NCI-H187 treated with DMSO at 0.1 percent for 48 hours (cell line): ENCODE results near the gene UGGT1.
"Not testable (repeated sequence)": the region's sequence is repeated elsewhere in the genome, so short reads cannot be mapped to it uniquely, and the experiment has no call there.

Experiments used
- DNase-seq: peaks from one replicate; lab custom pipeline; 2025; lab: John Stamatoyannopoulos, UW

UGGT1 gene

DNA sequence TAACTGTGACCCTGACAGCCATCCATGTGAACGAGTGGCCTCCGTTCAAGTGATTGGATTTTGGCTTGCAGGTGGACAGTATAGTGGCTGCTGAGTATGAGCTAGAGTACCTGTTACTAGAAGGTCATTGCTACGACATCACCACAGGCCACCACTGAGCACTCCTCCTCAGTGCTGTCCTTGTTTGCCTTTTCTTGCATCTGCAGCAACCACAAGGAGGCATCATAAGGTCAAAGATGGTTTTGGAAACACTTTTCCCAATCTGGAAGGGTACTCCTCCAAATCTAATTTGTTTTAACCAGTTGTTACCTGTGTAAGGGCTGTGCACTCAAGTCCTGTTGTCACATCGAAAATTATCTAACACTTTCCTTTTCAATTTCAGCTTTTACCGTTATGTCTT is 81.2 kb downstream of the UGGT1 start:
- DNase-seq: no peak

DNA sequence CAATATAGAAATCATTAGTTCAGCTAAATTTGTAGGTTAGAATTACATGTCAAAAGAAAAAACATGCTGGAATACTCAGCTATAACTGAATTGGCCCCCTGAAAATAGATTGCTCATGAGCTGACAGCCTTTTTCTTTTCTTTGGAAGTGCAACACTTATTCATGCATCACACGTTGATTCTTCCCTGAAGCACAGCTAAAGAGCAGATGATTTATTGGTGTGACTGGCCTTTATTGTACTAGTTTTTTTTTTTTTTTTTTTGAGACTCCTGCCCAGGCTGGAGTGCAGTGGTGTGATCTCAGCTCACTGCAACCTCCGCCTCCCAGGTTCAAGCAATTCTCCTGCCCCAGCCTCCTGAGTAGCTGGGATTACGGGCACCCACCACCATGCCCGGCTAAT is 83.1 kb downstream of the UGGT1 start:
- not testable (repeated sequence) for DNase-seq

DNA sequence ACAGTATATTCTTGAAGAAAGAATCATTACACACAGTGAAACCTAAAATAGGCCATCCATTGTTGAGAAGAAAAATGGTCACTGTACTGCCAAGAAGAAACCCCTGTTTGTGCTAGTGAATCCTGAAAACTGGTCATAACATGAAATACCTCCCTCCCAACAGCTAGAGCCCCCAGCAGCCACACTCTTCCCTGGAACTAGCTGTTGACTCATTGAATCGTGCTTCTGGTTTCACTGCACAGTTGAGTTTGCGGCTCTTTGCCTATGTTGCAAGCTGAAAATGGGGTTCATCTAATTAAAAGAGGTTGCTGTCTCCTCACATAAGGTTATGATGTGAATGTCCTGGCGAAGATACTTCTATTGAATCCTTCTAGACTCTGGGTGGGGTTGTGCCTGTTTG is 86.3 kb downstream of the UGGT1 start:
- DNase-seq: no peak

DNA sequence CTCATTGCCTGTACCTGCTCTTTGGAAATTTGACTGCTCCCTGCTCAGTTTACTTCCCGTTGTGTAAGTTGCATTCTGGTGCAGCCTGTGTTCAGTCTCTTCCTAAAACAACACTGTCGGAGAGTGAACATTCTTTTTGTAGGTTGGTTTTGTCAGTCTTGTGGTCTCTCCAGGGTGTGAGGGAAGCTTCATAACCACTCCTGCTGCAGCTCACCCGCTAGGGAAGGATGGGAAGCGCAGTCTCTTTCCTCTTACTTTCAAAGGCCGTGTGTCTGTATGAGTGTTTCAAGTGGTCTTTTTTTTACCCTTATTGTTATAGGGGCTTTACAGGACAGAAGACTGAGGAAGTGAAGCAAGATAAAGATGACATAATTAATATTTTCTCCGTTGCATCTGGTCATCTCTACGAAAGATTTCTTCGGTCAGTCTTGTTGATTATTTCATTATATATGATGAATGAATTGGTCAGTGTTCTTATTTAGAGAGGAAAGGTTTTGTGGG is 87.2 kb downstream of the UGGT1 start:
- no peak for DNase-seq

DNA sequence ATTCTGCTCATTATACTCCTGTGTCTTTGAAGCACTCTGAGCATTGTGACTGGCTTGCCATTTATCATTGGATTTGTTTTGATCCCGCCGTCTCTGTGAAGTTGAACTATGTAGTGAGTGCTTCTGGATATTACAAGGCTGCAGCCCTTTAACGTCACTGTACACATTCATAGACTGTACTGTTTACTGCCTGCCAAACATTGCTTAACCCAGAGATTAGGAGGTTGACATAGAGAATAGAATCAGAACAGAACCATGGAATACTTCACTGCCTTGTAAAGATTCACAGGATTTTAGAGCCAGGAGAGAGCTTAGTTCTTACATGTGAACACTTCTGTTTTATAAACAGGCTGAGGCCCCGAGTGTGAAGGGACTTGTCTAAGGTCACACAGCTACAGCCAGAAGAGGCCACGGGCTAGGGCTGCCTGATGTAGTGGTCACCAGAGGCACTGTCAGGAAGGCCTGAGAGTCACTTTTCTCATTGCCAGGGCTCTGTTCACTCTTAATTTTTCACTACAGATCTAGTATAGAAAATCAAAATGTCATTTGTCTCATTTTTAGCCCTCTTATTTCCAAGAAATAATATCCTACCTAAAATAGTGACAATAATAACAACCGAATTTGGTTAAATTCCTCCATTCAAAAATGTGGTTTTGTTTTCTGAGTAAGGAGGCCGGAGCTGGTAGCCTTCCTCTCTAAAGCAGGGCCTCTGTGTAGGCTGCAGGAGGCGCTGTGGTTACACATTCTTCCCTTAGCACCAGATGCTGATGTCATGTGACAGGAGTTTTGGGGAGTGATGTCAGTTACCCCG is 87.9 kb downstream of the UGGT1 start:
- no peak for DNase-seq

DNA sequence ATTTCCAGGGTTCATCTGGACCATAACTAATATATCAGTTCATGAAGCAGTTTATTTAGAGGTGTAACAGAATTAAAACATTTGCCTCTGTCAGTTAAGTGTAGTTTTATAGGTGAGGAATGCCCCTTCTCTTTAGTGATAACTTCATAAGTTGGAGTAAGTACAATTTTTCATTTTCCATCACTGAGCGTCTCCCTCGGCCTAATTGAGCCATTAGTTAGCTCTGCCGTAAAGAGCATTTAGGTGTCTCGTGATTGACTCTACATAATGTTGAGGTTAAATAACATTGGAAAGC is 88.4 kb downstream of the UGGT1 start:
- no peak for DNase-seq

DNA sequence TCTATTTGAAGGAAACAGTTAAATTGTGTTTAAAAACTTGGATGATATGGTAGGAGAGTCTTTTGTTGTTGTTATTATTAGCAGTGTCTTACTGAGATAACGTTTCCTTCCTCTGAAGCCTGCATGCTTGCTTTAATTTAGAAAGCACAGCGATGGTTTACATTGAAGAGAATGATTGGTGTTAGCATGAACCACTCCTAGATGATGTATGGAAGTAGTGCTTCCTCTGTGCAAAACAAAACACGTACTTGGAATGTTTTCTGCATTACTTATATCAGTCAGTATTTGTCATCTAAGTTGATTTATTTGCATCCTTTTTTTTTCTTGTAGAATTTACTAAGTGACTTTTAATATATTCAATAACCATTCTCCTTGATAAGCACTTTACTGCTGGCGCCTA is 89.0 kb downstream of the UGGT1 start:
- no peak for DNase-seq

DNA sequence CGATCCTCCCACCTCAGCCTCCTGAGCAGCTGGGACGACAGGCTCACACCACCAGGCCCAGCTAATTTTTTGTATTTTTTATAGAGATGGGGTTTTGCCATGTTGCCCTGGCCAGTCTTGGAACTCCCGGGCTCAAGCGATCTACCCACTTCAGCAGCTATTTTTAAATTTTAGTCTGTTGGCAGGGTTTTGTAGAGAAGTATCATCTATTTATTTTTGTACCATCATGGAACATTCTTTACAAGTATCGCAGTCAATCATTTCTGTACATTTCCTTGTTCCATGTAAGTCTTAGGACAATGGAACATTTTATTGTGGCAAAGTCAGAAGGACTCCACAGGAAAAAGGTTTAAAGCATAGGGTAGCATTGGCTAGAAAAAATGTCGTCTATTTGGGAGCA is 94.6 kb downstream of the UGGT1 start:
- DNase-seq: no peak

DNA sequence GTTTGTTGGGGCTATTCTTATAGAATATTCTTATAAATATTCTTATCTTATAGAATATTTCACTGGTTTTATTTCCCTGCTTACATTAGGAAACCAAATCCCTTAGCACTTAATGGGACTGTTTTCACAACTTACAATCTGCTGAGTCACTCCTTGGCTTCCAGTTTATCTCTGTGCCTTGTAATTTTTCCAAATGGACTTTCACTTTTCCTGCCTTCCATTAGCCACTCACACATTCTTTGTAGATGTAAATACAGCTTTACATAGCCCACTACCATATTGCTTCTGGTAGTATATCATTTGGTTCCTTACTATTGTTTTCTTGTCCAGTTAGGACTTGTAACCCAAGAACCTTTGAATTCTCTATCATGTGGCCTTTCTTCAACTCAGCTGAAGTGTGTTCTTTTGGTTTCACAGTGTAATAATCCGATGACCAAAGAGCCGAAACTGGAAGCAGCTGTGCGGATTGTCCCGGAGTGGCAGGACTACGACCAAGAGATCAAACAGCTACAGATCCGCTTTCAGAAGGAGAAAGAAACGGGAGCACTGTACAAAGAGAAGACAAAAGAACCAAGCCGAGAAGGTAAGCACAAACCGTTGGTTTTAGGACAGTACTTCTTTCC is 96.1 kb downstream of the UGGT1 start:
- DNase-seq: no peak

DNA sequence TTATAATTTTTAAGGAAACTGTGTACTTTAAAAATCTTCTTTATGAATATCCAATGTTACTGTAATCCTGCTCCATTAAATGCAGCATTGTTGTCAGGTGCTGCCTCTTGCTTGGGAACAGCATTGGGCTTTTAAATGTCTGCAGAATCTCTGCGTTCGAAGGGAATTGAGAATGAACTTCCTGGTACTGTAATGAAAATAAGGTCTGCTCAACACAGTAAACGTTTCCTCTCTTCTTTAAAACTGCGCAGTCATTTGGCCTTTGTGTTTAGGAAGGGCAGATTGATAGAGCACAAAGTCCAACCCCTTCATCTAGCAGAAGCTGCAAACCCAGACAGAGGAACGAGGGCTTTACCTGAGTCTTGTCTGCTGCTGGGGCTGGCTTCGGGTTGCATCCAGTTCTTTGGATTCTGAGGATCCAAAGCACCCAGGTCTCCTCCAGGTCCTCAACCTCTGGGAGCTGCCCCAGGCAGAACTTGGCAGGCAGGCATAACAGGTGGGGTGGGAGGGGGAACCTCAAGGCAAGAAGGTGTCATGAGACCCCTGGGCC is 104.5 kb downstream of the UGGT1 start:
- DNase-seq: no peak

DNA sequence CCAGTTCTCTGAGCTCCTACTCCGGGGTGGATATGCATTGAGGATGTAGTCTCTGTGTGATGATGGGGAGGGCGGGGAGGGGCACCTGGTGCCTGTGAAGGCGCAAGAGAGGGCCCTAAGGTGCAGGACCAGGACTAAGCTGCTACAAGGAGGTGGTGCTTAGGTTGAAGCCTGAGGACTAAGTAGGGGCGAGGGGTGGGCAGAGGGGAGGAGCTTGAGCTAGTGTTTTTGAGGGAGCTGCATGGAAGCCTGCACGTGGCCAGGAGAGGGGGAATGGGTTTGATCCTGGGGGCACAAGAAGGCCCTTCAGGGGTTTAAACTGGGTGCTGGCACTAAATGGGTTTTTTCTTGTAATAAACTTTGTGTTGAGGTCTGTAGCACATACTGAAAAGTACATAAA is 105.0 kb downstream of the UGGT1 start:
- DNase-seq: no peak

DNA sequence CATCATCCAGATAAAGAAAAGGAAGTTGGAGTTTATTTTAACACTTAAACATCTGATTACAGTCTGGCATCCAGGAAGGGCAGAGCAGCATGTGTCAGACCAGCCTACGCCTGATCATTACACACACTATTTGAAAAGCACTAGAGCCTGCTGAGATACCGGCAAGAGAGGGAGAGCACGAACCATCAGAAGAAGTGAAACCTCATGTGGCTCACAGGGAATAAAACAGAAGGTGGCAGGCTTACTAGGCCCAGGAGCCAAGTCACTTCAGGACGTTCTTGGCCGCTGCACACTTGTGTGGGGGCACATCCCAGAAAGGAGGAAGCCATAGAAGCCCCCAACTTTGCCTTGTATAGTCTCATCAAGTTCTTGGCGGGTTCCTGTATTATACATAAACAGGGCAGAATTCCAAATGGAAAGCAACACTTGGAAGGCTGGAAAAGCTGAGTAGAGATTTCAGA is 105.5 kb downstream of the UGGT1 start:
- DNase-seq: no peak

DNA sequence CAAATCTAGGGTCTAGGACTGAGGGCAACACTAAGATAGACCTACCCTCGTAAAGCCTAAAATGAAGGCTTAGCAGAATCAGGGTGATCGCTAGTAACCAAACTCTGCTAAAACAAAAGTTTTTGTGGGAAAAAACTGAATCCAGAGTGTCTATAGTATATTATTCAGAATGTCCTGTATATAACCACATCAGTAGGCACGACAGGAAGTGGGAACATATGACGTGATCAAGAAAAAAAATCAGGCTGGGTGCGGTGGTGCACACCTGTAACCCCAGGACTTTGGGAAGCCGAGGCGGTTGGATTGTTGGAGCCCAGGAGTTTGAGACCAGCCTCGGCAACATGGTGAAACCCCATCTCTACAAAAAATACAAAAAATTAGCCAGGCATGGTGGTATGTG is 106.1 kb downstream of the UGGT1 start:
- no peak for DNase-seq

DNA sequence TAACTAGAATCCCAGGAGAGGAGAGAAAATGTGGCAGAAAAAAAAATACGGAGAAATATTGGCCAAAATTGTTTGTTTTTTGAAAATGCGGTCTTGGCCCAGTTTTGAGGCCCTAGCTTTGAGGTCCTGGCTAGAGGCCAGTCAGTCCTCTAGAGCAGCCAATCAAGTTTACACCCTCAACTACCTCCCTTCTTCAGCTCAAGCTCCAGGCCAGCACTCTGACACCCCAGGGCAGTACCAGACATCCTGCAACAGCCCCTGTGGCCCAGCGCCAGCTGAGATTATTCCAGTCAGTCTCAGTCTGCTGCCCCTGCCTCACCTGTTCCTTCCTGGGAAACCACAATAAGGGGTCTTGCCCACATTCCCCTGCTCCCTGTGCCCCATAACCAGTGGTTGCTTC is 107.7 kb downstream of the UGGT1 start:
- DNase-seq: no peak

DNA sequence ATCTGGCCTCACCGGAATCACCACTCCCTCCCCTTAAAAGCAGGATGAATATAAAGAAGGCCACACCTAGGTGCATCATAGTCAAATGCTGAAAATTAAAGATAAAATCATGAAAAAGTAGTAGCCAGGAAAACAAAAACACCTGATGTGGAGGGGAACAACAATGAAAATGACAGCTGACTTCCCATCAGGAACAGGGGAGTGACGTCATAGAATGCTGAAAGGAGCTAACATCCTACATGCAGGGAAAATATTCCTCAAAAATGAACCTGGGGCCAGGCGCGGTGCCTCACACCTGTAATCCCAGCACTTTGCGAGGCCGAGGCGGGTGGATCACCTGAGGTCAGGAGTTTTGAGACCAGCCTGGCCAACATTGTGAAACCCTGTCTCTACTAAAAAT is 108.1 kb downstream of the UGGT1 start:
- no peak for DNase-seq

DNA sequence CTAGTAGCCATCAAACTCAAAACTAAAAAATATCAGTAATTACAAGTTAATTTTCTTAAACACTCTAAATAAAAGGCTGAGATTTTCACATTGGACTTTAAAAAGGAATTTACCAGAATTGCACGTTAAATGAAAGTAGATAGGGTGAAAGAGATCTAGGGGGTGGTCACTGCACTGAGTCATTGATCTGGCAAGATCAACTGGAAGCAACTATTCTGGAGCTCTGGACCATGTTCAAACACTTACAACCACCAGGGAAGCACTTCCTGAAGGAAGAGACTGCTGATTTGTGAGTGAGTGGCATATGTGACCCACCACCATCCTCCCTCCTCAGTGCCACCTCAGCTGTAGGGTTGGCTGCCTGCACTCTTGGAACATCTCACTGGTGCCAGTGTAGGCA is 111.8 kb downstream of the UGGT1 start:
- no peak for DNase-seq

DNA sequence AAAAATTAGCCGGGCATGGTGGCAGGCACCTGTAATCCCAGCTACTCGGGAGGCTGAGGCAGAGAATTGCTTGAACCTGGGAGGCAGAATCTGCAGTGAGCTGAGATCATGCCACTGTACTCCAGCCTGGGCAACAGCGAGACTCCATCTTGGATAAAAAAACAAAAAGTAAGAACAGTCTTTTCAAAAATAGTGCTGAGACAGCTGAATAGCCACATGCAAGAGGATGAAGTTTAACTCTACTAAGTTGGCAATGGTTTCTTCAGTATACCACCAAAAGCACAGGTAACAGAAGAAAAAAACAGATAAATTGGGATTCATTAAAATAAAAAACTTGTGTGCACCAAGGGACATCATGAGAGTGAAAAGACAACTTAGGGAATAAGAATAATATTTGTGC is 115.2 kb downstream of the UGGT1 start:
- no peak for DNase-seq

DNA sequence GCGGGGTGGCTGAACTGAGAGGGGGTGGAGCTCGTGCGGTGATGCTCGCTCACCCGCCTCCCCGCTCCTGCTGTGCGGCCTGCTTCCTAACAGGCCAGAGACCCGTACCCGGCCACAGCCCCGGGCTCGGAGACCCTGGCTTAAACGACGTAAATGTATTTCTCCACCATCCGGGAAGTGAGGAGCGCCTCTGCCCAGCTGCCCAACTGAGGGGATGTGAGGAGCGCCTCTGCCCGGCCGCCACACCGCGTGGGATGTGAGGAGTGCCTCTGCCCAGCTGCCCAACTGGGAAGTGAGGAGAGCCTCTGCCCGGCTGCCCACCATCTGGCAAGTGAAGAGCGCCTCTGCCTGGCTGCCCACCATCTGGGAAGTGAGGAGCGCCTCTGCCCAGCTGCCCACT is 117.0 kb downstream of the UGGT1 start:
- DNase-seq: no peak

DNA sequence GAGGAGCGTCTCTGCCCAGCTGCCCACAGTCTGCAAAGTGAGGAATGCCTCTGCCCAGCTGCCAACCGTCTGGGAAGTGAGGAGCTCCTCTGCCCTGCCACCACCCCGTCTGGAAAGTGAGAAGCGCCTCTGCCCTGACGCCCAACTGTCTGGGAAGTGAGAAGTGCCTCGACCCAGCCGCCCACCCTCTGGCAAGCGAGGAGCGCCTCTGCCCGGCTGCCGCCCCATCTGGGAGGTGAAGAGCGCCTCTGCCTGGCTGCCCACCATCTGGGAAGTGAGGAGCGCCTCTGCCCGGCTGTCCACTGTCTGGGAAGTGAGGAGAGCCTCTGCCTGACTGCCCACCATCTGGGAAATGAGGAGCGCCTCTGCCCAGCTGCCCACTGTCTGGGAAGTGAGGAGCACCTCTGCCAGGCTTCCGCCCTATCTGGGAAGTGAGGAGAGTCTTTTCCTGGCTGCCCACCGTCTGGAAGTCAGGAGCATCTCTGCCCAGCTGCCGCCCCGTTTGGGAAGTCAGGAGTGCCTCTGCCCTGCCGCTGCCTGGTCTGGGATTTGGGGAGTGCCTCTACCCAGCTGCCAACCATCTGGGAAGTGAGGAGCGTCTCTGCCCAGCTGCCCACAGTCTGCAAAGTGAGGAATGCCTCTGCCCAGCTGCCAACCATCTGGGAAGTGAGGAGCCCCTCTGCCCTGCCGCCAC is 117.8 kb downstream of the UGGT1 start:
- DNase-seq: not testable (repeated sequence)

DNA sequence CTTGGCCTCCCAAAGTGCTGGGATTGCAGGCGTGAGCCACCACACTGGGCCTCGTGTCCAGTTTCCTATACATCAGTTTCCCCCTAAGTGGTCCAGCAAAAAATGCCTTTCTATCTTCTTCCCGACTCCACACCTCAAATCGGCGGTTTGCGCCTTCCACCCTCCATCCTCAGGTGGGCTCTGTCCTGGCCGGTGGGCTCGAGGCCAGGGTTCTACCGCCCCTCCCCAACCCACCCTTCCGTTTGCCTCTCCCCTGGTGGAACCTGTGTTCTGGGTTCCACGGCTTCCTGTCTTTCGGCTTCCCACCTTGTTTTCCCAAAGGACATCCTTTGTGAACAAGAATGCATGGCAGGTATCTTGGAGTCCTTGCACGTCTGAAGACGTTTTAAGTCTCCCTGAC is 123.3 kb downstream of the UGGT1 start:
- no peak for DNase-seq

DNA sequence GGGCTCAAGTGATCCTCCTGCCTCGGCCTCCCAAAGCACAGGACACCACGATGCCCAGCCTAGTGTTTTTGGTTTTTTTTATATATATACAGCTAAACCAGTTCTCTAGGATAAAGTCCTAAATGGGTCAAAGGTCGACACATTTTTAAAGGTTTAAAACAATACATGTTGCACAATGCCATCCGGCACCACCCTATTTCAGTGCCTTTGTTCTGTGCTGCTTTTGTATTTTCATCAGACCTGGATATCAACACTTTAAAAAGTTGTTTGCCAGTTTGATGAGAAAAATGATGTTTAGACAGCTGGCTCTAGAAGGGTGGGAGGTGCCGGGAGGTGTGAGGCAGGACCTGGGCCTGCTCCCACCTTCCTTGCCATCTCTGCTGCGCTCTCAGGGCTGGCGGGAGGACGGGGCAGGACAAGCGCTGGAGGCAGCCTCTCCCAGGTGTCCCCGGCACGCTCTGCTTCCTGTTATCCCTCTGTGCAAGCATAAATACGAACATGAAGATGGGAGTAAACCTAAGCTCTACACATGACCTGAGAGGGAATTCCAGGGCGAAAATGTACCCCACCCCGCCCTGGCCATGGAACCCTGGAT is 124.0 kb downstream of the UGGT1 start:
- no peak for DNase-seq

DNA sequence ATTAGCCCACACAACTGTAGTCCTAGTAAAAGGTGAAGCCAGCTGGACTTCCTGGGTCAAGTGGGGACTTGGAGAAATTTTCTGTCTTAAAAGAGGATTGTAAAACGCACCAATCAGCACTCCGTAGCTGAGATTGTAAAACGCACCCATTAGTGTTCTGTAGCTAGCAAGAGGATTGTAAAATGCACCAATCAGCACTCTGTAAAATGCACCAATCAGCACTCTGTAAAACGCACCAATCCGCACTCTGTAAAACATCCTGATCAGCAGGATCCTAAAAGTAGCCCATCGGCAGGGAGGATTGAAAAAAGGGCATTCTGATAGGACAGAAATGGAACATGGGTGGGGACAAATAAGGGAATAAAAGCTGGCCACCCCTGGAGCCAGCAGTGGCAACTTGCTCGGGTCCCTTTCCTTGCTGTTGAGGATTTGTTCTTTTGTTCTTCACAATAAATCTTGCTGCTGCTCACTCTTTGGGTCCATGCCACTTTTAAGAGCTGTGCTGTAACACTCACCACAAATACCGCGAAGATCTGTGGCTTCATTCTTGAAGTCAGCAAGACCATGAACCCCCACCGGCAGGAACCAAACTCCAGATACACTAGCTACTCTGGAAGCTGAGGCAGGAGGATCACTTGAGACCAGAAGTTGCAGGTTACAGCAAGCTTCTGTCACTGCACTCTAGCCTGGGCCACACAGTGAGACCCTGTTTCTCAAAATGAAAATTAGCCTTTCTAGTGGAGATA is 125.1 kb downstream of the UGGT1 start:
- no peak for DNase-seq
